PC-9 (cell line): Measurements from ENCODE around the gene MAS1.

Experiments used
- EZH2 ChIP-seq: fragments of 200-600 bp; sonication (generic); IDR thresholded peaks from 2 replicates; pipeline ENCODE4 v1.8.0; 2017; ENCODE audit warnings: antibody characterized with exemption, low read depth
- TF ChIP-seq, protein P1 (sequence below): fragments of 200-600 bp; sonication (generic); conservative IDR thresholded peaks from 2 replicates; pipeline ENCODE4 v1.6.1; 2017; ENCODE audit warnings: mixed run types, antibody characterized with exemption, mild to moderate bottlenecking, moderate library complexity

DNA sequence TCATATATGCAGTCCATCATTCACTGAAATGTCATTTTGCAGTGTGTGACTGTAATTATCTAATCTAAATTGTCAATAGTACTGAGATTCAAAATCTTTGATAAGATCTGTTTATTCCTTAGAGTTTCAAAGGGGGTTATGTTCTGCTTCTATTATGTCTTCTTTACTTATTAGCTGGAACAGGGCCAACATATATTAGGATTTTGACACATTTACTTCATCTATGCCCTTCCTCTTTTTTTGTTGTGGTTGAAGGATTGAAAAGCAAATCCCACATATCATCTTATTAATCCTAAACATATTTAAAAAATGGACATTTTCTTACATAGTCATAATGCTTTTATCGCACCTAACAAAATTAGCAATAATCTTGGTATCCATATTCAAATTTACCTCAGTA lies 30.3 kb upstream of the MAS1 start:
- no peak for TF ChIP-seq EZH2
- TF ChIP-seq, protein P1, sequence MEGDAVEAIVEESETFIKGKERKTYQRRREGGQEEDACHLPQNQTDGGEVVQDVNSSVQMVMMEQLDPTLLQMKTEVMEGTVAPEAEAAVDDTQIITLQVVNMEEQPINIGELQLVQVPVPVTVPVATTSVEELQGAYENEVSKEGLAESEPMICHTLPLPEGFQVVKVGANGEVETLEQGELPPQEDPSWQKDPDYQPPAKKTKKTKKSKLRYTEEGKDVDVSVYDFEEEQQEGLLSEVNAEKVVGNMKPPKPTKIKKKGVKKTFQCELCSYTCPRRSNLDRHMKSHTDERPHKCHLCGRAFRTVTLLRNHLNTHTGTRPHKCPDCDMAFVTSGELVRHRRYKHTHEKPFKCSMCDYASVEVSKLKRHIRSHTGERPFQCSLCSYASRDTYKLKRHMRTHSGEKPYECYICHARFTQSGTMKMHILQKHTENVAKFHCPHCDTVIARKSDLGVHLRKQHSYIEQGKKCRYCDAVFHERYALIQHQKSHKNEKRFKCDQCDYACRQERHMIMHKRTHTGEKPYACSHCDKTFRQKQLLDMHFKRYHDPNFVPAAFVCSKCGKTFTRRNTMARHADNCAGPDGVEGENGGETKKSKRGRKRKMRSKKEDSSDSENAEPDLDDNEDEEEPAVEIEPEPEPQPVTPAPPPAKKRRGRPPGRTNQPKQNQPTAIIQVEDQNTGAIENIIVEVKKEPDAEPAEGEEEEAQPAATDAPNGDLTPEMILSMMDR: no peak
